Subcutaneous abdominal adipose tissue (tissue), 5 donors: ENCODE measurements around the gene CASTOR1.
A peak's percentile ranks its signal among the peaks of the same experiment; 100 is the strongest.

Experiments used
- H3K27ac ChIP-seq: one replicate; pipeline ENCODE4 v1.7.0; 2013; ENCODE audit warnings: low read depth, mild to moderate bottlenecking, inconsistent platforms, low read length, moderate library complexity
- H3K27me3 ChIP-seq, 5 donors: one replicate each; pipeline ENCODE4 v1.7.0; 2013; ENCODE audit warnings: low read length in 5 of 5, inconsistent platforms in 1 of 5; ENCODE audit not compliant: control insufficient read depth in 5 of 5, insufficient read depth in 4 of 5
- H3K36me3 ChIP-seq, 5 donors: one replicate each; pipeline ENCODE4 v1.7.0; 2013; ENCODE audit warnings: low read length in 5 of 5; ENCODE audit not compliant: control insufficient read depth in 5 of 5, insufficient read depth in 5 of 5
- H3K4me1 ChIP-seq, 5 donors: one replicate each; pipeline ENCODE4 v1.7.0; 2013; ENCODE audit warnings: low read length in 5 of 5, mild to moderate bottlenecking in 3 of 5, moderate library complexity in 1 of 5; ENCODE audit not compliant: control insufficient read depth in 5 of 5, insufficient read depth in 5 of 5
- H3K4me3 ChIP-seq, 5 donors: one replicate each; pipeline ENCODE4 v1.7.0; 2013; ENCODE audit warnings: low read length in 5 of 5, low read depth in 1 of 5
- H3K9ac ChIP-seq, 5 donors: one replicate each; pipeline ENCODE4 v1.7.0; 2013; ENCODE audit warnings: low read length in 5 of 5, mild to moderate bottlenecking in 4 of 5, moderate library complexity in 3 of 5
- H3K9me3 ChIP-seq, 5 donors: one replicate each; pipeline ENCODE4 v1.7.0; 2013; ENCODE audit warnings: low read length in 5 of 5; ENCODE audit not compliant: control insufficient read depth in 5 of 5
- donor health status: healthy.
- donor health status: healthy.
- donor health status: healthy.
- donor health status: healthy.
- donor health status: healthy.

Gene CASTOR1

DNA sequence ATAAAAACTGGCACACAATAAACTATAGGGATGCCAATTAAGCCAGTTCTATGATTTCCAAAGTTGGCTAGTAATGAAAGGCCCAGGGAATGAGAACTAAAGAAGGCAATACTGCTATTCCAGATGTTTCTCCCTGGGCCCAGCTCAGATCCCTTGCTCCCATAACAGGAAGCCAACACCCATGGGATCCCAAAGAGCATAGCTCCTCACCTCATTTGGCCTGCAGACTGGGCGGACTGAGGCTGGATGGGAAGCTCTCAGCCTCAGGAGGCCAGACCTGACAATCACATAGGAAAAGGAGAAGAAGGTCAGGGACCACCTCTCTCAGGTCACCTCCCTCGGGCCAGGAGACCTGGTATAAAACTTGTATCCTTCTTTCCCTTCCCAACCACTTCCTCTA, 32.2 kb upstream of the CASTOR1 start:
- Histone ChIP-seq H3K4me3 (peak overlapping the region in 1 of 5 donors; percentile 15), H3K4me1 (peaks cover 29 to 94% (median 87%) of the 10 kb centered on the region in 5 donors), H3K9ac (peak overlapping the region in 2 of 5 donors; percentile 1 to 52)

DNA sequence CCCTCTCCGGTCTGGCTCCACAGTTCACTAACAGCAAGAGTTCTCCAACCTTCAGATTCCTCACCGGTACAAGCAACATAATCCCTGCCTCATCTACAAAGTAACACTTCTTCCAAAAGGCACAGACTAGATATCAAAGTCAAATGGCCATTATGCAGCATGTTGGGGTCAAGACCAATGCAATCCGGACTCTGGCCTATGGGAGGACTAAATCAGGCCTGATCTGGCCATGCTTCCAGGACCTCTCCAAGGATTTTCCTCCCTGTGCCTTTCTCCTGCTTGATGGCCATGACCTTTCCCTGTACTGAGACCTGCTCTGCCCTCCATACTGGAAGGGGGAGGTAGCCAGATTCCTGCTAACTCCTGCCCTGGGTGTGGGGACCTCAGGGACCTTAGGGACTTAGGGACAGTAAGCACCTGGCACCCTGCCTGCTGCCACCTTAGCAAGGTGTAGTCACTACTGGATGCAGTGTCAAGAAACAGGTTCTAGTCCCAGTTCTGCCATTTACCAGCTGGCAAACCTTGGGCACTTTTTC, 30.8 kb upstream of the CASTOR1 start:
- no peaks in the 10 kb centered on the region for H3K9me3 ChIP-seq
- H3K36me3 ChIP-seq, result peaks cover 0 to 34% (median 9%) of the 10 kb centered on the region in 5 donors
- no peak overlapping the region for H3K9ac ChIP-seq
- H3K27me3 ChIP-seq, result no peaks in the 10 kb centered on the region
- H3K4me3 ChIP-seq, result no peak overlapping the region
- peaks cover 22 to 95% (median 85%) of the 10 kb centered on the region in 5 donors for H3K4me1 ChIP-seq
- peak overlapping the region; percentile 38 for H3K27ac ChIP-seq

More for the DNA sequence above, 32.2 kb upstream of the CASTOR1 start:
- peak overlapping the region; percentile 74 for H3K27ac ChIP-seq
- no peaks in the 10 kb centered on the region for H3K9me3 ChIP-seq
- no peaks in the 10 kb centered on the region for H3K27me3 ChIP-seq
- H3K36me3 ChIP-seq, result peaks cover 0 to 29% (median 9%) of the 10 kb centered on the region in 5 donors

DNA sequence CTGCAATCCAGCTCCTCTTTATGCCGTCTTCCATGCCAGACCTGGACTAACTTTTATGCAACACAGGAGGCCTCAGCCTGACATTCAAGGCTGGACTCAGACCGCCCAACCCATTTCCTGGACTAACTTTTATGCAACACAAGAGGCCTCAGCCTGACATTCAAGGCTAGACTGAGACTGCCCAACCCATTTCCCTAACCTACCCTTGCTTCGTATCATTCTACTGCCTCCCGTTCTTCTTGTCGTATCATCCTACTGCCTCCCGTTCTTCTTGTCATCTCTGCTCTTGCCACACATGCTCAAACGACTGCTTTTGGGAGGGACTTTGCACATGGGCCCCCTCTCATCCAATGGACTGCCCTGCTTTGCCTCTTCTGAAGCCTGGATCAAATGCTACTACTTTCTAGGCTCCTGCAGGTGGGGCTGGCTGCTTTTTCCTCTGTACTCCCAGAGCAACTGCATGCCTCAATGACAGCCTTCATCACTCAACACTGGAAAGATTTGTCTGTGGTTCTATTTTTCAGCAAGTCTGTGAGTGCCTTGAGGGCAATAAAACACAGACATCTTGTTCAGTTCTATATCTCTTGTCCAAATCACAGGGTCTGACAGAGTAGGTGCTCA, 29.6 kb upstream of the CASTOR1 start:
- Histone ChIP-seq H3K9ac (peak overlapping the region in 1 of 5 donors; percentile 4), H3K4me3 (no peak overlapping the region), H3K36me3 (peaks cover 0 to 36% (median 9%) of the 10 kb centered on the region in 5 donors), H3K27ac (no peak overlapping the region), H3K27me3 (no peaks in the 10 kb centered on the region), H3K4me1 (peaks cover 15 to 93% (median 78%) of the 10 kb centered on the region in 5 donors), H3K9me3 (no peaks in the 10 kb centered on the region)

DNA sequence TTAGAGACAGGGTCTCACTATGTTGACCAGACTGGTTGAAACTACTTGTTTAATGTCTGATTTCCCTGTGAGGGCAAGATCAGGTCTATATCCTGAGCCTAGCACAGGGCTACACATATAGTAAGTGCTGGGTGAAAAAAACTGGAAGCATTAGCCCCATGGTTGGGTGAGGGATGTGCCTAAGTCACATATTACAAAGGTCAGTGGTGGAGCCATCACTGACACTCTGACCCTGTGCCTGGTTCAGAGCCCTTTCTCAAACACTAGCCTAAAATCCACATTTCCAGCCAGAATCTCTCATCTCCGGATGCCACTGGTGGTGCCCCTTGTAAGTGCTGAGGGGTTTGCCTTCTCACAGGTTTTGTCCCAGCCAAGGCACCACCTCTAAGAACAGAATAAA, 28.5 kb upstream of the CASTOR1 start:
- Histone ChIP-seq H3K9me3 (no peaks in the 10 kb centered on the region), H3K27ac (peak overlapping the region; percentile 51), H3K4me1 (peaks cover 17 to 93% (median 80%) of the 10 kb centered on the region in 5 donors), H3K36me3 (peaks cover 0 to 36% (median 9%) of the 10 kb centered on the region in 5 donors), H3K9ac (peak overlapping the region in 2 of 5 donors; percentile 39 to 47), H3K27me3 (no peaks in the 10 kb centered on the region), H3K4me3 (no peak overlapping the region)

DNA sequence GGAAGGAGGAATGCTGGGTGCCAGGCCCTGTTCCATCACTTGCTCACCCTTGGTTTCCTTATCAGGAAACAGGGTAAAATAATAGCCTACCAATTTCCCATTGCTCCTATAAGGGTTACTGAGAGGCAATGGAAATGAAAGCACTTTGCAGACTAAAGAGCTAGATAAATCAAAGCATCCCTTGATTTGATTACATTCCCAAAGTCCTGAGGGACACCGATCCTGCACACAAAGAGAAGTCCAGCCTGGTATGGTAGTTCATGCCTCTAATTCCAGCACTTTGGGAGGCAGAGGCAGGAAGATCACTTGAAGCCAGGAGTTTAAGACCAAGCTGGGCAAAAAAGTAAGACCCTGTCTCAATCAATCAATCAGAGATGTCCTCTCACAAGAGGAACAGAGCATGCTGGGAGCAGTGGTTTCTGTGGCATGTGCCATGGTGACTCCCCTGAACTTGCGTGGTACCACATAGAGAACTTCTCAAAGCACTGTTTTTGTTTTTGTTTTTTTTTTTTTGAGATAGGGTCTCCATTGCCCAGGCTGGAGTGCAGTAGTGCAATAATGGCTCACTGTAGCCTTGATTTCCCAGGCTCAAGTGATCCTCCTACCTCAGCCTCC, 26.8 kb upstream of the CASTOR1 start:
- Histone ChIP-seq H3K4me1 (peaks cover 16 to 94% (median 83%) of the 10 kb centered on the region in 5 donors), H3K36me3 (peaks cover 0 to 36% (median 9%) of the 10 kb centered on the region in 5 donors), H3K27ac (peak overlapping the region; percentile 51), H3K9ac (peak overlapping the region in 1 of 5 donors; percentile 14), H3K4me3 (no peak overlapping the region), H3K9me3 (no peaks in the 10 kb centered on the region), H3K27me3 (no peaks in the 10 kb centered on the region)

DNA sequence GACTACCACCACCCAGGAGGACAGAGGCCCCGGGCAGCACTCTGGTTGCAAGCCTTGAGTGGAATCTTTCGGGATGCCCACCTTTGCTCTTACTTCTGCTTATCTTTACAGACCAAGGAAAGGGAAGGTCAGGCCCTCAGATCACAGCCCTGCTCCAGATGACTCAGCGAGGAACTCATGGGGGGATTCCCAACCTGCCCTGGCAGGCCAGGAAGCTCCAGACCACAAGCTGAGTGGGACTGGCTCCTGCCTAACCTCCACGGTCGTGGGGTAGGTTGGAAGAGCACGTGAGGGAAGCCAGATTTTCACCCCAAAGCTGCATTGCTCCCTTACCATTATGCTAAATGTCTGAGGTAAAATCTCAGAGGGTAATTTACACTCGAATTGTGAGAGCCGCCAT, 25.6 kb upstream of the CASTOR1 start:
- no peaks in the 10 kb centered on the region for H3K27me3 ChIP-seq
- H3K27ac ChIP-seq, result peak overlapping the region; percentile 51
- no peak overlapping the region for H3K4me3 ChIP-seq
- H3K9ac ChIP-seq, result no peak overlapping the region
- no peaks in the 10 kb centered on the region for H3K9me3 ChIP-seq
- peaks cover 0 to 27% (median 6%) of the 10 kb centered on the region in 5 donors for H3K36me3 ChIP-seq
- H3K4me1 ChIP-seq, result peaks cover 21 to 94% (median 83%) of the 10 kb centered on the region in 5 donors

DNA sequence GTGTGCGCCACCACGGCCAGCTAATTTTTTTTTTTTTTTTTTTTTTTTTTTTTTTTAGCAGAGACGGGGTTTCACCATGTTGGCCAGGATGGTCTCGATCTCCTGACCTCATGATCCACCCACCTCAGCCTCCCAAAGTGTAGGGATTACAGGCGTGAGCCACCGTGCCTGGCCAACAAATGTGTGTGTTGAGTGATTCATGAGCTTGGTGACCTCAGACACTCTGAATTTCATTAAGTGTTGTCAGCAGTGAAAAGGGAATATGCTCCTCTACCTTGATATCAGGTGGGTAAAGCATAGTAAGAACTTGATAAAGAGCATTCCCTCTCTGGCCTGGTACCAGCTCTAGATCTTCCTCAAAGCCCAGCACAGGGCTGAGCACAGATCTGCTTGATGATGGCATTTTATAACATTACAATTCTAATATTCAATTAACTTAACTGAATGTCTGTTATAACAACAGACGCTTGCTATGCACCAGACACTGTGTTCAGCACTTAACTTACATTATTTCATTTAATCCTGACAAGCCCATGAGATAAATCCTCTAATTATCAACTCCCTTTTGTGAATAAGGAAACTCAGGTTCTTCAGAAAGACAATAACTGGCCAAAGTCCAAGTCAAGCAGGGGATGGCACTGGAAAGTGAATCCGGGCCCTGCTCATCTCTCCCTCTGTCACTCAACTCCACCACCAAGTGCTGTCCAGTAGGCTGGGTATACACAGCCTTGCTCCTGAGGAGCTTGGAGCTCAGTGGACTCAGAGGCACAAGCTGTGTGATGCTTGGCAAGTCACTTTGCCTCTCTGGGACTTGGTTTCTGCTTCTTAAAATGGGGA, 24.4 kb upstream of the CASTOR1 start:
- peaks cover 0 to 15% (median 5%) of the 10 kb centered on the region in 5 donors for H3K36me3 ChIP-seq
- H3K9me3 ChIP-seq, result no peaks in the 10 kb centered on the region
- no peak overlapping the region for H3K4me3 ChIP-seq
- peaks cover 26 to 94% (median 83%) of the 10 kb centered on the region in 5 donors for H3K4me1 ChIP-seq
- H3K27ac ChIP-seq, result peak overlapping the region; percentile 93
- peak overlapping the region in 1 of 5 donors; percentile 29 for H3K9ac ChIP-seq
- H3K27me3 ChIP-seq, result no peaks in the 10 kb centered on the region

DNA sequence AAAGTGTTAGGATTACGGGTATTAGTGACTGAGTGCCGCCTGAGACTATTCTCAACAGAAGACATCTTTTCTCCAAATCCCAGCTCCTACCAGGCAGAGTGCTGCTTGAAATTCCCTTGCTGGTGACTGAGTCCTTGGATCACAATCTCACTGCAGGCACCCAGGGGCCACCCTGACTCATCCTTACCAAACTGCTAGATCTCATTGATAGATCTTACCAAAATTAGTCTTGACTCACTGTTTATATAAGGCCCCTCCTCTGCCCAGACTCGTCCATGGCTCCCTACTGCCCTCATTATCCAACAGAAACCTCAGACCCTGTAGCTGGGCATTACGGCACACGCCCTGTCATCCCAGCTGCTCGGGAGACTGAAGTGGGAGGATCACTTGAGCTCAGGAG, 22.7 kb upstream of the CASTOR1 start:
- H3K4me1 ChIP-seq, result peaks cover 34 to 92% (median 83%) of the 10 kb centered on the region in 5 donors
- H3K36me3 ChIP-seq, result peaks cover 0 to 11% (median 0%) of the 10 kb centered on the region in 5 donors
- no peak overlapping the region for H3K4me3 ChIP-seq
- no peak overlapping the region for H3K9ac ChIP-seq
- no peaks in the 10 kb centered on the region for H3K9me3 ChIP-seq
- H3K27ac ChIP-seq, result peak overlapping the region; percentile 93
- H3K27me3 ChIP-seq, result no peaks in the 10 kb centered on the region

DNA sequence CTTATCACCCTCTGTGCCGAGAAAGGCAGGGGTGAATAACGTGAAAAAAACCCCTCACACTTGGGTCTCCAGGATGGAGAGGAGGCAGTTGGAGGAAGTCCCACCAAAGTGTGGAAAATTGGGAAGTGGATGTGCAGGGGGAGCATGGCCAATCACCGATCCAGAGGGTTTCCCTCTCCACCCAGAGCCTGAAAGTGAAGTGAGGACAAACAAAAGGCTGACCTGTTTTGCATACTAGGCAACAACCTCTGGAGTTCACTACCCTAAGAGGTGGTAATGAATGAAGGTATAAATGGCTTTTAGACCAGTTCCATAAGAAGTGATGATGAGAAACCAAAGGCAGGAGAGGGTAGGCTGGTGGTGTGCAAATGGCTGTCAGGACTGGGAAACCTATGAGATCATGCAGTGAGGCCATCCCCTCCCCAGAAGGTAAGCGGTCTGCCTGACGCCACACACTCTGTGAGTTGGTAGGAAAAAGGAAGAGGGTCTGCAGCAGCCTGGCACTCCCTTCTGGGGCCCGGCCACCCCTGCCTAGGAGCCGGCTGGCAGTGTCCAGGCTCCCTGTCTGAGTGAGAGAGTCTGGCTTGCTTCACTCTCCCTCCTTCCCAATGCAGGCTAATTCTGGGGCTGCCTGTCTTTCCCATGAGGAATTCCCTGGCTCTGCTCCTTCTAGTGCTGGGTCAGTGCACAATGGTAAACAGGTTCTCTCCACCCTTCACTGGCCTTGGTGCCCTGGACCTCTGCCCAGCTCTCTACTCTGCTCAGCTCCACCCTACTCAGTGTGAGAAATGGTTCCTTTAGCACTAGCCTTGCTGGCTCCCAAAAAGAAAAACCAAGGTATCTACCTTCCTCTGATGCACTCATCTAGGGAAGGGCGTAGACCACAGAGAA, 21.8 kb upstream of the CASTOR1 start:
- Histone ChIP-seq H3K4me3 (peak overlapping the region; percentile 3 to 45 (median 11)), H3K9me3 (no peaks in the 10 kb centered on the region), H3K4me1 (peaks cover 40 to 92% (median 86%) of the 10 kb centered on the region in 5 donors), H3K27ac (peak overlapping the region; percentile 93), H3K36me3 (peaks cover 0 to 7% (median 0%) of the 10 kb centered on the region in 5 donors), H3K9ac (peak overlapping the region in 4 of 5 donors; percentile 16 to 57 (median 54)), H3K27me3 (no peaks in the 10 kb centered on the region)
